ENCODE data around the gene FGFR1OP2. TPM values are rescaled to one million over a fixed set of nuclear protein-coding genes. Genes with fewer than 3 reads are reported as not detected.
A peak's percentile ranks its signal among the peaks of the same experiment; 100 is the strongest.

Gene FGFR1OP2
- total and polyA plus RNA-seq, 2 of the 4 experiments (the other 2 are of a cell fraction), result 26.7 to 31.0 TPM

- H4K5ac ChIP-seq (ENCODE audit: low read depth, low read length), result 0 out of 2 replicates have a peak overlapping the region, but pooled peaks have one; percentile 31
- H3K4ac ChIP-seq (ENCODE audit: low read depth, low read length), result no peak overlapping the region
- H2BK5ac ChIP-seq (ENCODE audit: low read depth, low read length, poor library complexity, severe bottlenecking), result no peak overlapping the region
- BruUV-seq (replicated peaks), result no TSS peak
- H2AFZ ChIP-seq (replicated peaks; ENCODE audit: low read length, poor library complexity), result no peak overlapping the region
- H3K4me3 ChIP-seq (ENCODE audit: insufficient read depth, low read depth, low read length), result no peak overlapping the region
- intact Hi-C loops (cut with micrococcal nuclease), result loop anchor here (5.0 kb wide), 1 partner anchor 41 kb away; no protein-coding TSS in a partner anchor
- no peak overlapping the region for H2AK9ac ChIP-seq (replicated peaks; ENCODE audit: low read depth, low read length, poor library complexity)
- no peak overlapping the region for H2BK15ac ChIP-seq (ENCODE audit: low read depth, low read length)
- no CpG with 5 or more reads among the region's 6 CpGs for whole genome bisulfite sequencing, 2 experiments (ENCODE audit: extremely low coverage in 2 of 2, insufficient read length in 1 of 2)
- POLR2A ChIA-PET (ENCODE audit: unreplicated experiment), result interaction anchor here (0.6 kb wide), 1 partner anchor 11 kb away, joined by 13 read pairs; no protein-coding TSS in a partner anchor
- H3K36me3 ChIP-seq (ENCODE audit: control insufficient read depth, insufficient read depth, low read length), result 0 out of 2 replicates have a peak, but pooled peaks cover 2% of the 10 kb centered on the region
- no peak overlapping the region for H3K14ac ChIP-seq (replicated peaks; ENCODE audit: low read depth, low read length)
- DNase-seq, result no peak
- no peak overlapping the region for H3K27ac ChIP-seq (ENCODE audit: insufficient read depth, low read length)
- no peak overlapping the region for H3K4me2 ChIP-seq (ENCODE audit: low read depth, low read length)
- no peaks in the 10 kb centered on the region for H3K27me3 ChIP-seq (ENCODE audit: control insufficient read depth, insufficient read depth, low read length)
- H3K18ac ChIP-seq (ENCODE audit: low read depth, low read length), result no peak overlapping the region
- no peak overlapping the region for H2AK5ac ChIP-seq (ENCODE audit: low read depth, low read length)
- no peak overlapping the region for H4K8ac ChIP-seq (ENCODE audit: low read depth in 2 of 2, low read length in 2 of 2)
- H3K9ac ChIP-seq (ENCODE audit: low read depth, low read length), result no peak overlapping the region
- dilution Hi-C loops (cut with HindIII; ENCODE audit: low sequenced_read_pairs, unreplicated experiment), result no loop called here
- TF ChIP-seq MXI1 (IDR thresholded peaks at IDR 0.05; ENCODE audit: borderline replicate concordance, low read depth, low read length), result no peak
- no peak for TF ChIP-seq RAD21 (IDR thresholded peaks at IDR 0.05; ENCODE audit: low read length)
- no peak for TF ChIP-seq NFE2L2 (IDR thresholded peaks at IDR 0.05; ENCODE audit: low read depth, low read length)
- TF ChIP-seq CTCF (conservative IDR thresholded peaks at IDR 0.05; ENCODE audit: low read depth, low read length), result no peak
- no peak for TF ChIP-seq CHD1 (IDR thresholded peaks at IDR 0.05; ENCODE audit: low read depth, low read length)
- TF ChIP-seq CEBPB (IDR thresholded peaks at IDR 0.05; ENCODE audit: low read depth, low read length), result no peak
- no peak for TF ChIP-seq BHLHE40 (IDR thresholded peaks at IDR 0.05; ENCODE audit: low read depth, low read length)
- TF ChIP-seq RFX5 (IDR thresholded peaks at IDR 0.05; ENCODE audit: low read depth, low read length), result no peak
- no peak for TF ChIP-seq USF2 (IDR thresholded peaks at IDR 0.05; ENCODE audit: low read depth, low read length)
- no peak for TF ChIP-seq MAFK (IDR thresholded peaks at IDR 0.05; ENCODE audit: low read depth, low read length)
- no peak for TF ChIP-seq MAZ (IDR thresholded peaks at IDR 0.05; ENCODE audit: borderline replicate concordance, low read depth, low read length)
- no peak for TF ChIP-seq RCOR1 (IDR thresholded peaks at IDR 0.05; ENCODE audit: insufficient replicate concordance, low read length)
- no peak for TF ChIP-seq ELK1 (IDR thresholded peaks at IDR 0.05; ENCODE audit: borderline replicate concordance, low read depth, low read length)
- no peaks in the 10 kb centered on the region; the same call in 1 of the 2 replicates for H4K20me1 ChIP-seq (ENCODE audit: insufficient read depth, low read length)
- H2BK120ac ChIP-seq (ENCODE audit: low read depth, low read length), result no peak overlapping the region
- peaks cover 6 to 22% of the 10 kb centered on the region in 2 experiments for H3K79me1 ChIP-seq (ENCODE audit: low read depth in 1 of 2, low read length in 2 of 2)
- no peak overlapping the region for H2BK20ac ChIP-seq (ENCODE audit: low read depth, low read length)
- H3K56ac ChIP-seq (ENCODE audit: extremely low read depth, insufficient read depth, low read length), result no peak overlapping the region
- H3K23ac ChIP-seq (ENCODE audit: low read depth, low read length), result no peak overlapping the region
- no peak for ATAC-seq (ENCODE audit: low read depth)
- H4K91ac ChIP-seq (ENCODE audit: insufficient read depth, low read depth, low read length), result no peak overlapping the region
- in situ Hi-C loops (cut with MboI; ENCODE audit: low sequenced_read_pairs), result no loop called here
- CTCF ChIA-PET, result interaction anchor here (0.9 kb wide), 1 partner anchor 10 kb away, joined by 3 read pairs; the partner anchor contains the start of gene TM7SF3
- H3K9me3 ChIP-seq (ENCODE audit: control insufficient read depth, insufficient read depth, low read length), result no peaks in the 10 kb centered on the region
- H3K9me1 ChIP-seq (ENCODE audit: insufficient read depth, low read length), result 0 out of 2 replicates have a peak, but pooled peaks cover 6% of the 10 kb centered on the region
- H3K4me1 ChIP-seq (ENCODE audit: control insufficient read depth, insufficient read depth, low read length), result no peaks in the 10 kb centered on the region
These were observed 65.4 kb downstream of the FGFR1OP2 start for GRCh38 chr12:27003421-27004381.

Measured in IMR-90 (cell line).